WTC11 (cell line): ENCODE measurements around the gene ADAMTS10.
"Not testable (repeated sequence)": the region's sequence is repeated elsewhere in the genome, so short reads cannot be mapped to it uniquely, and the experiment has no call there.

Source experiments
- ATF1 ChIP-seq: sonication (generic); formaldehyde crosslinking; IDR thresholded peaks from 2 replicates; pipeline ENCODE4 v1.8.1; 2023; ENCODE audit warnings: mild to moderate bottlenecking, moderate library complexity, missing genetic modification reagents
- CREB1 ChIP-seq: sonication (generic); formaldehyde crosslinking; IDR thresholded peaks from 2 replicates; pipeline ENCODE4 v1.8.0; 2023; ENCODE audit warnings: mild to moderate bottlenecking, missing genetic modification reagents
- FOXJ3 ChIP-seq: sonication (generic); formaldehyde crosslinking; IDR thresholded peaks from 2 replicates; pipeline ENCODE4 v1.9.0; 2021; ENCODE audit warnings: missing genetic modification reagents, mild to moderate bottlenecking, borderline replicate concordance
- MXD4 ChIP-seq: fragments of 250-450 bp; sonication (Bioruptor Pico); IDR thresholded peaks from 2 replicates; pipeline ENCODE4 v1.8.0; 2021; ENCODE audit warnings: mild to moderate bottlenecking, moderate library complexity, borderline replicate concordance
- NFE2L1 ChIP-seq: sonication (generic); formaldehyde crosslinking; IDR thresholded peaks from 2 replicates; pipeline ENCODE4 v1.8.1; 2023; ENCODE audit warnings: missing genetic modification reagents
- NR1H2 ChIP-seq: sonication (generic); formaldehyde crosslinking; IDR thresholded peaks from 2 replicates; pipeline ENCODE4 v1.9.0; 2021; ENCODE audit warnings: mild to moderate bottlenecking, moderate library complexity, missing genetic modification reagents
- SP1 ChIP-seq: sonication (generic); formaldehyde crosslinking; conservative IDR thresholded peaks from 2 replicates; pipeline ENCODE4 v1.8.1; 2022; ENCODE audit warnings: missing genetic modification reagents
- TP53 ChIP-seq: sonication (generic); formaldehyde crosslinking; IDR thresholded peaks from 2 replicates; pipeline ENCODE4 v1.8.1; 2023; ENCODE audit warnings: mild to moderate bottlenecking, missing genetic modification reagents
- TF ChIP-seq, protein P1 (sequence below): fragments of 200-600 bp; IDR thresholded peaks from 2 replicates; pipeline ENCODE4 v1.8.0; 2022; ENCODE audit warnings: antibody characterized with exemption
- TF ChIP-seq, protein P2 (sequence below): sonication (generic); formaldehyde crosslinking; IDR thresholded peaks from 2 replicates; pipeline ENCODE4 v1.8.0; 2022; ENCODE audit warnings: mild to moderate bottlenecking, missing genetic modification reagents

- TF ChIP-seq CREB1; MXD4 (CRISPR knock-in tag); TP53 (CRISPR knock-in tag); NR1H2 (CRISPR knock-in tag); SP1; NFE2L1 (CRISPR knock-in tag); ATF1 (CRISPR knock-in tag); FOXJ3: not testable (repeated sequence)
- TF ChIP-seq, protein P1, sequence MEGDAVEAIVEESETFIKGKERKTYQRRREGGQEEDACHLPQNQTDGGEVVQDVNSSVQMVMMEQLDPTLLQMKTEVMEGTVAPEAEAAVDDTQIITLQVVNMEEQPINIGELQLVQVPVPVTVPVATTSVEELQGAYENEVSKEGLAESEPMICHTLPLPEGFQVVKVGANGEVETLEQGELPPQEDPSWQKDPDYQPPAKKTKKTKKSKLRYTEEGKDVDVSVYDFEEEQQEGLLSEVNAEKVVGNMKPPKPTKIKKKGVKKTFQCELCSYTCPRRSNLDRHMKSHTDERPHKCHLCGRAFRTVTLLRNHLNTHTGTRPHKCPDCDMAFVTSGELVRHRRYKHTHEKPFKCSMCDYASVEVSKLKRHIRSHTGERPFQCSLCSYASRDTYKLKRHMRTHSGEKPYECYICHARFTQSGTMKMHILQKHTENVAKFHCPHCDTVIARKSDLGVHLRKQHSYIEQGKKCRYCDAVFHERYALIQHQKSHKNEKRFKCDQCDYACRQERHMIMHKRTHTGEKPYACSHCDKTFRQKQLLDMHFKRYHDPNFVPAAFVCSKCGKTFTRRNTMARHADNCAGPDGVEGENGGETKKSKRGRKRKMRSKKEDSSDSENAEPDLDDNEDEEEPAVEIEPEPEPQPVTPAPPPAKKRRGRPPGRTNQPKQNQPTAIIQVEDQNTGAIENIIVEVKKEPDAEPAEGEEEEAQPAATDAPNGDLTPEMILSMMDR, result not testable (repeated sequence)
- TF ChIP-seq, protein P2, sequence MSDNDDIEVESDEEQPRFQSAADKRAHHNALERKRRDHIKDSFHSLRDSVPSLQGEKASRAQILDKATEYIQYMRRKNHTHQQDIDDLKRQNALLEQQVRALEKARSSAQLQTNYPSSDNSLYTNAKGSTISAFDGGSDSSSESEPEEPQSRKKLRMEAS (CRISPR knock-in tag), result not testable (repeated sequence)
Measured at GRCh38 chr19:8617325-8617724, 6.8 kb upstream of the ADAMTS10 start.
